GM21526 (cell line): Measurements from ENCODE around the gene C12orf56.

ENCODE experiments used
- ATAC-seq: cut with Tn5 transposase; IDR thresholded peaks from one replicate; pipeline ENCODE4 v1.9.1; 2021; ENCODE audit warnings: moderate library complexity; ENCODE audit not compliant: unreplicated experiment, low FRiP score

Gene C12orf56, protein sequence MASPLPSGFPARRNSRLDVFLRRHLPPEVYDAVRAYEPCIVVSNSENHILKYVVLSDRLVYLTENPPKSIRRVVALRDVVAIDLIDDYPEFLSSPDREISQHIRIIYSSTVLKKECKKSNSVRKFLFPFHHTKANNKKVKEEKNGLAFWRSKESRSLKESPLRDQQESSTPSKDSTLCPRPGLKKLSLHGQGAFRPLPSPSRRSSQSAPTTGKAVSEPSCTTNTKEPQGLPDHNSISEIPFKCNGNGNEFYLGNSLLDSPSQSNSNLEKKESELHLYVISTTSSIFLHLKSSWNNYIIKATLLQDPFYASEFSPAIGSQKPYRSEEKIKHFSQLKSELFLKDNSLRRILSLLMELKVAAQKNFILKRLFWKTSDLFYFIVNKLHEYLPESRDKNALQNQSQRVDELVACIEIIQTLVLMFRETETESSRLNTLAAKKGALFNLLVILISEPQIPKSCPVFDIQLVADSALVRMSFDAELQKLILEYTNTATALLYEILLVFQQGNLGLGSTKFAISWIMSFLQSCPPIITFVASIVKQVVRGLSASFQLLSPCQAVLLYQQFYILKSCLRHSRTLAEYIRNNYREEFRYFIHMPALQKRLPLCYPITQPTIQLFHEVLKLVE

DNA sequence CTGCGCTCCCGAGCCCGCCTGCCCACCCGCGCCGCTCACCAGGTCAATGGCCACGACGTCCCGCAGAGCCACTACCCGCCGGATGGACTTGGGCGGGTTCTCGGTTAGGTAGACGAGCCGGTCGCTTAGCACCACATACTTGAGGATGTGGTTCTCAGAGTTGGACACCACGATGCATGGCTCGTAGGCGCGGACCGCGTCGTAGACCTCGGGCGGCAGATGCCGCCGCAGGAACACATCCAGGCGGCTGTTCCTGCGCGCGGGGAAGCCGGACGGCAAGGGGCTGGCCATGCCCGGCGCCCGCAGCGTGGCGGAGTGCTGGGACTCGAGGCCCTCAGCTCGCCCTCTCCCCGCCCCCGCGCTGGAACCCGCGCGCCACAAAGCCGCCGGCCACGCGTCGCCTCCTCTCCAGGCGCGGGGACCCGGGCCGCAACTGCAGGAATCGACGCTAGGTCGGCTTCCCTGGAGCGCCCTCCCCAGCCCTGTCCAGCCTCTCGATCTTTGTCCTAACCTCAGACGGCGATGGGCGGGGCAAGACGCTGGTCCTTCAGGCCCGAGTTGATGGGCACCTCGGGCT, at the start of gene C12orf56:
C12orf56 (minus strand) TSS at position 484 of the 577 bp plus-strand sequence; CDS start at position 291, 193 bp downstream.
- no peak for ATAC-seq

DNA sequence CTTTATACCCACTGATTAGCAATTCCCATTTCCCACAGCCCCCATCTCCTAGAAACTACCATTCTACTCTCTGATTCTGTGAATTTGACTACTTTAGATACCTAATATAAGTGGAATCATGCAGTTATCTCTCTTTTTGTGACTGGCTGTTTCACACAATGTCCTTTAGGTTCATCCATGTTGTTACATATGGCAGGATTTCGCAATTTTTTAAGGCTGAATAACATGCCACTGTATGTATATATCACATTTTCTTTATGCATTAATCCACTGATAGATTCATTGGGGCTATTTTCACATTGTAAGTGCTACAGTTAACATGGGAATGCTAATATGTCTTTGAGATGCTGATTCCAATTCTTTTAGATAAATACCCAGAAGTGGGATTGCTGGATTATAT, 49.5 kb upstream of the C12orf56 start:
- no peak for ATAC-seq

DNA sequence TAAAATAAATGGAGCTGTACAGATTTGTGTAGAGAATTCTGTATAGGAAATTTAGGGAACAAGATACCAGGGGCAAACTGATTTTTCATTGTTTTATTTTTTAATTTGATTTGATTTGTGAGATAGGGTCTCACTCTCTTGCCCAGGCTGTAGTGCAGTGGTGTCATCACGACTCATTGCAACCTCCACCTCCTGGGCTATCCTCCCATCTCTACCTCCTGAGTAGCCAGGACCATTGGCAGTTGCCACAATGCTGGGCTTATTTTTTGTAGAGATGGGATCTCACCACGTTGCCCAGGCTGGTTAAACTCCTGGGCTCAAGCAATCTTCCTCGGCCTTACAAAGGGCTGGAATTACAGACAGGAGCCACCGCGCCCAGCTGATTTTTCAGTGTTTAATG, 43.4 kb upstream of the C12orf56 start:
- ATAC-seq = no peak

DNA sequence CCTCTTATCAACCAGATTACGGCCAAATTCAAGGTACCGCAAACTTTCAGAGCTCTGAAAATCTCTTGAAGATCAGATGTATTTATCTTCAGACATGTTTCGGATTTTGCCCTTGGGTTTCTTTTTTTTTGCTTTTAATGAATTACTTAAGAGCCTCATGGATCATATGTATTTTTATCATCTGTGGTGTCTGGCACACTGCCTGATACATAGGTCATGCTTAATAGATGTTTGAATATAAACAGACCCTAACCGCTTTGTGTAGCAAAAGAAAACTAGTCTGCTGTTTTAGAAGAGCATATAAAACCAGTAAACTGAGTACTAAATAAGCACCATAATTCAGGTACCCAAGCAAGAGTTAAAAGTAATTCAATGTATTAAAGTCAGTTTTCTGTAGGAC, 41.2 kb upstream of the C12orf56 start:
- ATAC-seq = no peak

DNA sequence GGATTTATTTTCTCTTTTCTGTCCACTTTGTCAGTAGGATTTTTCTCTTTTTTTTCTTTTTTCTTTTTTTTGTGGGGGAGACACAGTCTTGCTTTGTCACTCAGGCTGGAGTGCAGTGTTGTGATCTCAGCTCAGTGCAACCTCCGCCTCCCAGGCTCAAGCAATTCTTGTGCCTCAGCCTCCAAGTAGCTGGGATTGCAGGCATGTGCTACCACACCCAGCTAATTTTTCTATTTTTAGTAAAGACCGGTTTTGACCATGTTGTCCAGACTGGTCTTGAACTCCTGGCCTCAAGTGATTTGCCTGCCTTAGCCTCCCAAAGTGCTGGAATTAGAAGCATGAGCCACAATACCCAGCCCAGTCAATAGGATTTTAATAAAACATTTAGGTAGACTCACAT, 40.3 kb upstream of the C12orf56 start:
- no peak for ATAC-seq

DNA sequence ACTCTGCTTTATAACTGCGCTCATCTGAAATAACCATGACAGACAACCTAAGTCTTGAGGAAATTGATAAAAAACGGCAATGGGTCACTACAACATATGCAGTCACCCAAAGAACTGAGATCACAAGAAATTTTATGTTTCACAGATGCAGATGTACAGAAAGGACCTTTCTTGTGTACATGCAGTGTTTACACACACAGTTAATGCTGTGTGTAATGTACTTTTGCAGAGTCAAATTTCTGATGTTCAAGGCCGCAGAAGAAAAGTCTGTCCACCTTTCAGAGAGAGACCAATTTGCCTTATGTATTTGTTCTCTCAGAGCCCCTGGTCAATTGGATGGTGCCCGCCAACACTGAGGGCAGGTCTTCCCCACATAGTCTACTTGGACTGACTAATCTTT, 38.4 kb upstream of the C12orf56 start:
- no peak for ATAC-seq

DNA sequence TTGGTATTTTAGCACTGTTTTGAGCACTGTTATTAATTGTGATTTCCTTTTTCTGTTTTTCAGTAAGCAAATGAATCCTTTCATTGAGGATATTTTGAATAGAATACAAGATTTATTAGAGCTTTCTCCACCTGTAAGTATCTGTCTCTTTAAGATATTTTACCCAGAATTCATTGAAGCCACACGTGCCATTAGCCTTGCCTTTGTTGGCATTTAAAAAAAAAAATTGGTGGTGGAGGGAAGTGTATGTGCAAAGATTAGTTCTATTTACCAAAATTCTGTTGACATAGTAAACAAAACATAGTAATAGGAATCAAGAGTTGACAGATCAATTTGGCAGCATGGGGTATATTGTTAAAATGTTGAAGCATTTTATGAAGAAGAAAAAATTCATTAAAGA, 37.4 kb upstream of the C12orf56 start:
- ATAC-seq = no peak

DNA sequence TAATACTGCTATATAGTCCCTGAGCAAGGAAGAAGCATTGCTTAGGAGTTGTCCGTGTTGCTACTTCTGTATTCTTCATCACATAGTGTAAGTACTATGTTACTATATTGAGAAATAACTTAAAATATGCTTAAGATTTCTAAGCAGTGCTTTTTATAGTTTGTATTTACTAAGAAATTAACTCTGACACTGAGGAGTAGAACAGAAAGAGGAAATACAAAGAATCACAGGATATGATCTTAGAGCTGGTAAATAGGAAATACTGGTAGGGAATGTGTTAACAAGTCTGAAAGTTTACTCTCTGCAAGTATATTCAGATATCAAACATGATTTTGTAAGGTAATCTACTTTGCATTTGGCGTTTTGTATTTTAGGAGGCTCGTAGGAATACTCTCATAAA, 29.1 kb upstream of the C12orf56 start:
- ATAC-seq = no peak

DNA sequence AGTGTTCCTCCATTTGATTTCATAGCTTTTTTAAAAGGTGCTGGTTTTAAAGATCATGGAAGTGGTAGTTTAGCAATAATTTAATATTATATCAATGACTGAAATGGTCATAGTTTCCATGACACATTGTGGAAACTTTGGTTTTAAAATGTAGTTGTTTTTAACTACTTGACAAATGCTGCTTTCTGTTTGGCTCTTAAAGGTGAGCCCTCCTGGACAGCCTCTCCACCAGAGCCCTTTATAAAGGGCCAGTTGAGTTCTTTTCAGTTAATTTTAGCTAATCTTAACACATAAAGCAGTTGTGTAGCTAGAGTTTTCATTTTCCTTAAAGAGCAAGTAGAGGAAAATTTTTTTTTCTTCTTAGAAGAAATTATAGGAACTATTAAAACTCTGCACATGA, 27.7 kb upstream of the C12orf56 start:
- no peak for ATAC-seq

DNA sequence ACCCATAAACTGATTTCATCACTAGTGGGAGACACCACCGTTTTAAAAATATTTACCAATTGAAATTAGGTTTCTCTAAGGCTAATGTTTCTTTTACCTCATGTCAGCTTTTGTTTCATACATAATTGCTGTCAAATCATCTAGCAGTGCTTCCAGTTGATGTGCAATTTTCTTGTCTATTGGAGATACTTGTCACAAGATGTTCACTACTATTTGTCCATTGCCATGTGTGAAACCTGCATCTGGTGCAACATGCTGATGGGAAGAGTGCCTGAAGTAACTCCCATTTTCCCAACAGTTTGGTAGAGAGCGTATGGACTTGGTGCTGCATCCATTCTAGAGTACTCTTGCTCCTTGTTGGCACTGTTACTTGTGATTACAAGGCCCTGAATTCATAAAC, 23.3 kb upstream of the C12orf56 start:
- no peak for ATAC-seq

DNA sequence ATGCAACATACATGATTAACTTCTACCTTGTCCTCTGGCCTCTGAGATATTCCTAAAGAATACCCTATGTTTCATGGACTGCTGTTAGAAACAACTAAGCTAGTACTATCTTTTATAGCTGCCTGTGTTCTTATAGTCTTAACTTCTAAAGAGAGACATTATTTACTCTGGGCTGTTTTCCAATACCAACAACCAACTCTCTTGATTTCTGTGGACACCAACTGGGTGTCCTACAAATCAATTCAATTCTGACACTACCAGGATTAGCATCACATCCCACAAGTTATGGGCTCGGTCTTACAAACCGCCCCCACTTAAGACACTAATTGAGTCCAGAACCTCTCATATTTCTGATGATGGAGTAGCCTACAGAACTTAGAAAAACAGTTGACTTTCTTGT, 21.9 kb upstream of the C12orf56 start:
- no peak for ATAC-seq

DNA sequence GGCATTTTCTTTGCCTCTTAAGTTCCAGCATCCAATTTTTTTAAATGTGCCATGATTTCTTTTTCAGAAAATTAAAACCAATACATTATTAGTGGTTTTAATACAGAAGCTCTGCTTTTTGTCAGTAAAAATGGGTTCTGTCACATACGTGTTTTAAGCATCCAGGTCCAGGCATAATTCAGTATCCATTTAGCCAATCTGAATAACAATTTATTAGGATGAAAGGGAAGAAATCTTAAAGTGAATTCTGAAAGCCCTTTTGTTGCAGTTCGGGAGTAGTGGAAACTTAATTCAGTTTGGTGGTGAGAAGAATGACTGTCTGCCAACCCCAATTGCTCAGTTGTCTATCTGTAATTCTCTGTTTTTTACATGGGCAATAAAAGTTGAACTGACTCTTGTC, 20.9 kb upstream of the C12orf56 start:
- ATAC-seq = no peak

DNA sequence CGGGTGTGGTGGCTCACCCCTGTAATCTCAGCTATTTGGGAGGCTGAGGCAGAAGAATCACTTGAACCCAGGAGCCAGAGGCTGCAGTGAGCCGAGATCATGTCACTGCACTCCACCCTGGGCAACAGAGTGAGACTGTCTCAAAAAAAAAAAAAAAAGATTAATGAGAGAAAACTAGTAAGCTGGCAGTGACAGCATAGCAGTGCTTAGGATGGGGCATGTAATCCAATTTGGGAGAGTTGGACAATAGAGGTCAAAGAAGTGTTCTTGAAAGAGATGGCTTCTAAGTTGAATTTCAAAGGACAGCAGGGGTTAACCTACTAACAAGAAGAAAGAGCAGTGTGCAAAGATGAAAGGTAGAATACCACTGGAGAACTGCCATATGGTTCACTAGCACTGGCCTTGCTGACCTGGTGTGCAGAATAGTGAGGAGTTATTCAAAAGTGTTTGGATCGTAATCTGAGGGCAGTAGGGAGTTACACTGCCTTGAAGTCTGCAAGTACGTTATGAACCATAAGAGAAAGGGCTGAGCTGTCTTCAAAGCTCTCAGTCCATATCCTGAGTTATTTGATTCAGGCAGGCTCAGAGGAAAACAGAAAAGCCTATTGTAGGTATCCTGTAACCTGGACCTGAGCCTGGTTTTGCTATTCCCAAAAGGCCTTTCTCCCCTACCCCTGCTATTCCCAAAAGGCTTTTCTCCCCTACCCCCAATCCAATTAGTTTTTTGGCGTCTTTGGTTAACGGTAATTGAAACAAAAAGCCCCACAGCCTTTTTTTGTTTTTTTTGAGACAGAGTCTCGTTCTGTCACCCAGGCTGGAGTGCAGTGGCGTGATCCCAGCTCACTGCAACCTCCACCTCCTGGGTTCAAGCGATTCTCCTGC, 17.0 kb upstream of the C12orf56 start:
- ATAC-seq = no peak

DNA sequence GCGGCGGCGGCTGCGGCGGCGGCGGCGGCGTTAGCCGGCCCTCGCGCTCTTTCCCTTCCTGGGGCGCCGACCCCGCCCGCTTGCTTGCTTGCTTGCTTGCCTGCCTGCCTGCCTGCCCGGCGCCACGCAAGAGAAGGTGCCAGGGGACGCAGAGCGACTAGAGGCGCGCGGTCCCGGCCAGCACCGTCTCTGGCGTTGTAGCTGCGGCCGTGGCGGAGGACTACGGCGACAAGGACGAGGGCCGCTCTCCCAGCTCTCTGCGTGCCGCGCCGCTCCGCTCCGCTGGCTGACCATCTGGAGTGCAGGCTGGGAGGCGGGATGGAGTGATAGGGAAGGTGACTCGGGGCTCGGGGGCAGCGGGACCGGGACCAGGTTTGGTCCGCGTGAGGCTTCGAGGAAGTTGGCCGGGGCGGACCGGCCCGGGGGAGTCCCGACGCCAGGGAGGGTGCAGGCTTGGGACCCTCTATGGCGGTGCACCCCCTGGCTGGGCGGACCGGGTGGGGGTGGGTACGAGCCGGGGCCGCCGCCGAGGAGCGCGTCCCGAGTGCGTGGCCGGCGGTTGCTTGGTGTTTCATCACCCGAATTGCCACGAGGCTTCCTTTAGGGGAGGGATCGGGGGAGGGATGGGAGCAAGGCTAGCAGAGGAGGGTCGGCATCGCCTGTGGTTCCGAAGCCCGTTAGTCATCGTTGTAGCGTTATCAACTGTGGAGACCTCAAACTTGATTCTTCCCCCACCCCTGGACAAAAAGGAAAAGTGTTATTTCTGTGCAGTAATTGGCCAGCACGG, 14.1 kb upstream of the C12orf56 start:
- ATAC-seq = peak; percentile 35

DNA sequence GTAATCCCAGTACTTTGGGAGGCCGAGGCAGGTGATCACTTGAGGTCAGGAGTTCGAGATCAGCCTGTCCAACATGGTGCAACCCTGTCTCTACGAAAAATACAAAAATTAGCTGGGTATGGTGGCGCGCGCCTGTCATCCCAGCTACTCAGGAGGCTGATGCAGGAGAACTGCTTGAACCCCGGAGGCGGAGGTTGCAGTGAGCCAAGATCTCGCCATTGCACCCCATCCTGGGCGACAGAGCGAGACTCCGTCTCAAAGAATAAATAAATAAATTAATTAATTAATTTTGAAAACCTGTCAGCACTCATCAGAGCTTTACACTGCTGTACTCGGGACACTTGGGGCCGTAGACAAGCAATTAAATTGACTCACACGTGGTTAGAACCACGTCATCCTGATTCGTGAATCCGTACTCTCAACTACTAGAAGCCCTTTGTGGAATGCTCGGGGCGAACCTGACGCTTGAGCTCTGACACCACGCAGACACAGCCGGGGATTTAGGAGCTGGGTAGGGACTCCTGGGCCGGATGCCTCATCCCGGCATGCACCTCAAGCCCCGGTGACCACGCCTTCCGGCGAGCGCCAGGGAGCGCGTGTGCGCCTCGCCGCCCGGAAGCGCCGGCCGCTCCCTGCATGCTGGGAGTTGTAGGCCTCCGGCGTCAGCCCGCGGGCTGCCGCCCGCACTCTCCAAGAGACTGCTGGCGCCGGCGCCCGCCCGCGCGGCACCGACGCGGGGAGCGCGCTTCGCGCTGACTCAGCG, 13.3 kb upstream of the C12orf56 start, which contains the start of gene XPOT:
XPOT (plus strand) TSS at position 686 of the 763 bp plus-strand sequence. CDS start 5,644 bp downstream, outside the sequence.
- peak; percentile 97 for ATAC-seq

DNA sequence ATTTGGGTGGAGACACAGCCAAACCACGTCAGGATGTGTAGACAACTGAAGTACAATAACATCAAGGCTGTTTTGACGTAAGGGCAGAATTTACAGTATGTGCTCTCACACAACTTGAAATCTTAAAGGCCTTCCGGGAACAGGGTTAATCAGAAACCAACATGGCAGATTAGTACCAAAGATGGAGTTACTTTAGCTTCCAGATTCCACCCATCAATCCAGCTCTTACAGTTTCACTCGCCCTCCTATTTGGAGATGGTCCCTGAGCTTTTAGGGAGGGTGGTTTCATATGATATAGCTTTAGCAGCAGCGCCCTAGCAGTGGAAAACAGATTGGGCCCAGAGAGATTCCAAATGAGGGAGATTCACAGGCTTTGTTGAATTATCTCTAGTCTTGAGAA, 11.6 kb upstream of the C12orf56 start:
- no peak for ATAC-seq

DNA sequence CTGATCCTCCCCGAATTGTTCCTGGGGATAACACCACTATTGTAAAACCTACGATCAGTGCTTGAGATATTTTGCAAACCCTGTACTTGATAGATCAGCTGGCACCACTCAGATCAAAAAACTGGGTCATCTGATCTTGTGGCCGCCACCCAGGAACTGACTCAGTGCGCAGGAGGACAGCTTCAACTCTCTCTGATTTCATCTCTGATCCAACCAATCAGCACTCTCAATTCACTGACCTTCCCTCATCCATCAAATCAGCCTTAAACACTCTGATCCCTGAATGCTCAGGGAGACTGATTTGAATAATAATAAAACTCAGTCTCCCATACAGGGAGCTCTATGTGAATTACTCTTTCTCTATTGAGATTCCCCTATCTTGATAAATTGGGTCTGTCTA, 9.5 kb upstream of the C12orf56 start:
- ATAC-seq = no peak

DNA sequence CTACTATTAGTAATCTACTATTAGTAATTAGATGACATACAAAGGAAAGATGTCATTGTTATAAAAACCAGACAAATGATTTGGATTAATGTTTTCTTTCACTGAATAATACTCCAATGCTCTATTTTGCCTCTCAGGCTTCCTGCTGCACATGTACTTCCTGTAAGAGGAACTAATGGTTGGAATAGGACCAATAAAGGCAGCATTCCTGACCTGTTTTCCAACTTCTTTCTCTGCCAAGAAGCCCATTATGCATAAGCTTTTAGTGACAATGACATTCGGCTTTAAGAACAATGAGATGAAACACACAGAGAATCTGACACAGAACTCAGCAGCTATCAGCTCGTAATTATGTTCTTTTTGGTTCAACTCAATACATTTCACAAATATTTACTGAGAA, 5.2 kb upstream of the C12orf56 start:
- ATAC-seq = no peak

DNA sequence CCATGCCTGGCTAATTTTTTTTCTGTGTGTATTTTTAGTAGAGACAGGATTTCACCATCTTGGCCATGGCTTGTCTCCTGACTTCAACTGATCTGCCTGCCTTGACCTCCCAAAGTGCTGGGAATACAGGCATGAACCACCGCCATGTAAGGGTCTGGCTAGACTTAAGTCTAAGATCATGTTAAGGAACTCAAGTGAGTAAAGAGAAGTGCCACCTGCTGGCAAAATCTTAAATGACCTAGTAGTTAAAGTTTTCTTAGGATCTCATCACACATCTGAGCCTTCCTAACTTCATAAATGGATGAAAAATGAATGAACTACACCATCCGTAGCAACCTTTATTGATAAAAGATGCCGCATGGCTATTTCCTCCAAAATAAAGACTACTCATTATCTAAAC, 1.7 kb upstream of the C12orf56 start:
- ATAC-seq = peak; percentile 63
